HEK293T (cell line): ENCODE results near the gene TTC29.

Experiments used
- FOXA1 ChIP-seq: fragments of 450-650 bp; IDR thresholded peaks from 2 replicates; pipeline ENCODE4 v1.6.1; 2016; ENCODE audit warnings: mild to moderate bottlenecking
- FOXK2 ChIP-seq: fragments of 450-650 bp; IDR thresholded peaks from 2 replicates; pipeline ENCODE4 v1.6.1; 2016; ENCODE audit warnings: mild to moderate bottlenecking
- PKNOX1 ChIP-seq: fragments of 450-650 bp; IDR thresholded peaks from 2 replicates; pipeline ENCODE4 v1.6.1; 2016
- SUZ12 ChIP-seq: fragments of 450-650 bp; IDR thresholded peaks from 2 replicates; pipeline ENCODE4 v1.6.1; 2016; ENCODE audit warnings: mild to moderate bottlenecking
- TARDBP ChIP-seq: fragments of 450-650 bp; IDR thresholded peaks from 2 replicates; pipeline ENCODE4 v1.6.1; 2016

GRCh38 chr4:146790515-146790914 lies 155.1 kb downstream of the TTC29 start:
- TF ChIP-seq SUZ12 (no peak), FOXK2 (no peak), FOXA1 (no peak), TARDBP (no peak), PKNOX1 (no peak)
